K562 (cell line): ENCODE measurements around the gene RNF151. TPM values are rescaled to one million over a fixed set of nuclear protein-coding genes. Genes with fewer than 3 reads are reported as not detected.

Source experiments
- ATF1 ChIP-seq, 2 experiments: fragments of 450-650 bp in 1 of 2; IDR thresholded peaks; 2 replicates each; pipeline ENCODE4 v1.6.1; 2016; ENCODE audit warnings: missing compliant biosample characterization in 1 of 2, missing genetic modification characterization in 1 of 2
- CREB3 ChIP-seq: fragments of 450-650 bp; conservative IDR thresholded peaks from 2 replicates; pipeline ENCODE4 v1.6.1; 2016; ENCODE audit warnings: missing genetic modification characterization, low read depth, mild to moderate bottlenecking, missing compliant biosample characterization, moderate library complexity
- ETV1 ChIP-seq: fragments of 450-650 bp; conservative IDR thresholded peaks from 2 replicates; pipeline ENCODE4 v1.6.1; 2016; ENCODE audit warnings: missing genetic modification characterization, control low read depth, low read depth, missing compliant biosample characterization
- FOXM1 ChIP-seq, 2 experiments: fragments of 450-650 bp in 1 of 2; sonication (generic) in 1 of 2; formaldehyde crosslinking in 1 of 2; IDR thresholded peaks; 2 replicates each; pipeline versions ENCODE4 v1.6.1 to v1.9.0; 2017 to 2022; ENCODE audit warnings: low read depth in 2 of 2, mild to moderate bottlenecking in 2 of 2, missing genetic modification reagents in 1 of 2, moderate library complexity in 1 of 2
- MCM7 ChIP-seq, 2 experiments: fragments of 450-650 bp; IDR thresholded peaks; 2 replicates each; pipeline ENCODE4 v1.6.1; 2016 to 2018
- MTA3 ChIP-seq: fragments of 450-650 bp; formaldehyde crosslinking; IDR thresholded peaks from 2 replicates; pipeline ENCODE4 v1.6.1; 2017; ENCODE audit warnings: mild to moderate bottlenecking, borderline replicate concordance
- PATZ1 ChIP-seq: fragments of 250-450 bp; sonication (Bioruptor Pico); IDR thresholded peaks from 2 replicates; pipeline ENCODE4 v1.5.0; 2020; ENCODE audit warnings: mild to moderate bottlenecking, borderline replicate concordance
- POLR2B ChIP-seq: fragments of 450-650 bp; IDR thresholded peaks from 2 replicates; pipeline ENCODE4 v1.6.1; 2018; ENCODE audit warnings: low read depth; ENCODE audit not compliant: partially characterized antibody
- RBM25 ChIP-seq: fragments of 200-400 bp; formaldehyde crosslinking; IDR thresholded peaks from 2 replicates; pipeline ENCODE4 v1.6.1; 2018; ENCODE audit warnings: low read length, low read depth, moderate library complexity; ENCODE audit not compliant: severe bottlenecking
- TFAP4 ChIP-seq: sonication (generic); formaldehyde crosslinking; IDR thresholded peaks from 2 replicates; pipeline ENCODE4 v1.8.0; 2022; ENCODE audit warnings: missing genetic modification reagents, mild to moderate bottlenecking, moderate library complexity, borderline replicate concordance
- ZBTB40 ChIP-seq, 2 experiments: fragments of 450-650 bp in 1 of 2; sonication (generic) in 1 of 2; formaldehyde crosslinking in 1 of 2; IDR thresholded peaks; 2 replicates each; pipeline versions ENCODE4 v1.7.1 to v1.9.0; 2016 to 2022; ENCODE audit warnings: inconsistent platforms in 1 of 2, mild to moderate bottlenecking in 1 of 2, missing genetic modification reagents in 1 of 2
- ZEB2 ChIP-seq: fragments of 450-650 bp; IDR thresholded peaks from 2 replicates; pipeline ENCODE4 v1.6.1; 2016
- polyA plus RNA-seq, 8 experiments: library from polyadenylated mRNA; depleted of rRNA in 4 of 8; stranded (reverse) in 5 of 8; unstranded in 3 of 8; fragments of >200 nt; fragmentation: Nextera tagmentation in 2 of 8; fragmentation: Illumina TruSeq in 1 of 8; extraction: Ambion mirVana in 2 of 8; extraction: Trizol in 1 of 8; gene quantifications; 2 replicates each; pipeline versions ENCODE4 v1.2.1 to v1.2.3, GENCODE V29; 2011 to 2014; ENCODE audit warnings: inconsistent platforms in 1 of 8, missing spikeins in 1 of 8
- total RNA-seq, 7 experiments: library from RNA; depleted of rRNA in 6 of 7; stranded (reverse); fragments of >200 nt in 6 of 7; fragmentation: Illumina TruSeq in 2 of 7; extraction: Trizol in 2 of 7; gene quantifications; 2 replicates each; pipeline versions ENCODE4 v1.2.1 to v1.2.3, GENCODE V29; 2011 to 2021; ENCODE audit warnings: low replicate concordance in 1 of 7

The RNF151 gene
- total and polyA plus RNA-seq, 9 of the 15 experiments (the other 6 are each of a cell fraction or from before 2014, with no cell fraction given): not detected

- TF ChIP-seq ZBTB40 (IDR thresholded peaks at IDR 0.05) (peak; percentile 55; the same call in 1 of the 2 replicates), ZBTB40 (CRISPR knock-in tag; IDR thresholded peaks at IDR 0.05) (no peak), ATF1 (CRISPR knock-in tag; IDR thresholded peaks at IDR 0.05) (no peak), ATF1 (tag; IDR thresholded peaks at IDR 0.05) (peak; percentile 50; the same call in 1 of the 2 replicates), PATZ1 (no peak), MTA3 (peak; percentile 72; the same call in 1 of the 2 replicates), CREB3 (tag) (0 out of 2 replicates have a peak, but pooled peaks have one; percentile 26), POLR2B (no peak), TFAP4 (CRISPR knock-in tag) (0 out of 2 replicates have a peak, but pooled peaks have one; percentile 57), ZEB2 (no peak; the same call in 1 of the 2 replicates), FOXM1 (IDR thresholded peaks at IDR 0.05; ENCODE audit: low read depth) (no peak), FOXM1 (CRISPR knock-in tag; IDR thresholded peaks at IDR 0.05; ENCODE audit: low read depth) (0 out of 2 replicates have a peak, but pooled peaks have one; percentile 13), ETV1 (tag) (0 out of 2 replicates have a peak, but pooled peaks have one; percentile 4), RBM25 (peak; percentile 78), MCM7 (IDR thresholded peaks at IDR 0.05) (no peak)
These were observed 24.9 kb downstream of the RNF151 start (continued) for GRCh38 chr16:1991588-1991947.
